Stimulated activated CD4-positive, alpha-beta T cell treated with anti-CD3 and anti-CD28 coated beads, TNF-alpha, amount 100 ng/mL, for 1 hour (primary cell): Measurements from ENCODE around the gene C15orf39.
"Not testable (repeated sequence)": the region's sequence is repeated elsewhere in the genome, so short reads cannot be mapped to it uniquely, and the experiment has no call there.

Experiments used
- DNase-seq, 3 donors: peaks; one replicate each; pipeline ENCODE4 v3.0.0-alpha.2; 2020; ENCODE audit warnings: low read depth in 3 of 3, low spot score in 1 of 3

Gene C15orf39

DNA sequence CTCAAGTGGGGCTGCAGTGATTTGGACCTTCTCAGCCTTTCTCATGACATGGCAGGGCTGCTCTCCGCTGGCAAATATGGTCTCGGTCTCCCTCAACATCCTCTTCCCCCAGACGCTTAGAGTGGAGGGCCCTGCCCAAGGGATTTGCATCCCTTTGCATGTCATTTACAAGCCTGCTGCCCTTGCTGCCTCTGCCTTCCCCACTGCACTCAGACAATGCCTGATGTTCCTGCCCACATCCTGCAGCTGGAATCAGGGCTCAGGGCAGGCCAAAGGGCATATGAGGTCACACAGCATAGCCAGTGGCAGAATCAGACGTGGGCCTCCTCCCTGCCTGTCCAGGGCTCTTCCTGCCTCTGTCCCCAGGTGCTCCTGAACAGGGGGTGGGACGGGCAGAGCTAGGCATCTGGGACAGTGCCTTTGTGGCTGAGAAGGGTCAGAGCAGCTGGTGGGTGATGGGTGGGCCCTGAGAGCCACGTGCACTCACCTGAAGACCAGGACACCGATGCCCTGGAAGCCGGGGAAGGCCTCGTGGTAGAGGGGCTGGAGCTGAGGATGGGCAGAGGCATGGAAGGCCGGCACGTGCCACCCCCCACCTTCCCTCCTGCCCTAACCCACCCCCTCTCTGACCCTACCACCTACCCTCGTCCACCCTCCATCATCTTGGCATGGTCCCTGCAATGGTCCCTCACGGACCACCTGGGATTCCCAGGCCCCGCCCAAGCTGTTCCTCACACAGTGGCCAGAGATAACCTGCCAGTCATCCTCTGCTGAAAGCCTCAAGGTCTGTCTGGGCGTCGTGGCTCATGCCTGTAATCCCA, 29.1 kb downstream of the C15orf39 start:
- no peak for DNase-seq

DNA sequence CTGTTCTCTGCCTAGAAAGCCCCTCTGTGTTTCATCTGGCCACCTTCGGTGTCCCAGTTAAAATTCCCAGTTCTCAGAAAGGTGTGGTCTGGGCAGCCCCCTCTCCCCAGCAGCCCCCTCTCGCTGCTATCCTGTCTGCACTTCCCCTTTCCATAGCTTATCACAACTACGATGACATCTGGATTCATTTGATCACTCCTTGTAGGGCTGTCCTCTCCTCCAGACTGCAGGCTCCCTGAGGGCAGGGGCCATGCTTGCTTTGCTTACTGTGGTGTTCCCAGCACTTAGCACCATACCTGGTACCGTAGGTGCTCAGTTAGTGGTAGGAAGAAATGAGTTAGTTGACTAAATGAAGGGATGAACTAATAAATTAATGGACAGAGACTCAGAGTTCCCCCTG, 30.2 kb downstream of the C15orf39 start:
- DNase-seq: no peak

DNA sequence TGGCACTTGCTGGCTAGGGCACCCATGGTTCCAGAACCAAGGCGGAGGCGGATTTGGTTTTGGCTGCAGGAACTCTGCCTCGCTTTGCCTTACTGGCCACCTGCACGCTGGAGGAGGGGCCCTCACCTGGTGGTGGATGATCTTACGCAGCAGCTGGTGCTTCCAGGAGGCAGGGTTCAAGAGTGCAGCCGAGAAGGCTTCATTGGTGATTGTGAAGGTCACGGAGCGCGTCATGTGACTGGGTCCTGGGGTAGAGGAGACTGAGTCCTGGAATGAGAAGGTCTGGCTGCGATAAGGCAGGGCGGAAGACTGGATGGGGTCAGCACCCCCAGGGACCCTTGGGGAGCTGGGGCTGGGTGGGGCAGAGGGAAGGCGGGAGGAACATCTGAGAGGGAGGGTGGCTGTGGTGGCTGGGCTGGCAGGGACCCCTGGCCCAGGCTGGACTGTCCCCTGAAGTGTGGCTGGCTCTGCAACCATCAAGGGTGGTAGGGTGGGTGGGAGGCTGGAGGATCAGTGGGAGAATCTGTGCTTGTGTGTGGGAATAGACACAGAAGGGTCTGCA, 30.7 kb downstream of the C15orf39 start:
- DNase-seq: no peak

DNA sequence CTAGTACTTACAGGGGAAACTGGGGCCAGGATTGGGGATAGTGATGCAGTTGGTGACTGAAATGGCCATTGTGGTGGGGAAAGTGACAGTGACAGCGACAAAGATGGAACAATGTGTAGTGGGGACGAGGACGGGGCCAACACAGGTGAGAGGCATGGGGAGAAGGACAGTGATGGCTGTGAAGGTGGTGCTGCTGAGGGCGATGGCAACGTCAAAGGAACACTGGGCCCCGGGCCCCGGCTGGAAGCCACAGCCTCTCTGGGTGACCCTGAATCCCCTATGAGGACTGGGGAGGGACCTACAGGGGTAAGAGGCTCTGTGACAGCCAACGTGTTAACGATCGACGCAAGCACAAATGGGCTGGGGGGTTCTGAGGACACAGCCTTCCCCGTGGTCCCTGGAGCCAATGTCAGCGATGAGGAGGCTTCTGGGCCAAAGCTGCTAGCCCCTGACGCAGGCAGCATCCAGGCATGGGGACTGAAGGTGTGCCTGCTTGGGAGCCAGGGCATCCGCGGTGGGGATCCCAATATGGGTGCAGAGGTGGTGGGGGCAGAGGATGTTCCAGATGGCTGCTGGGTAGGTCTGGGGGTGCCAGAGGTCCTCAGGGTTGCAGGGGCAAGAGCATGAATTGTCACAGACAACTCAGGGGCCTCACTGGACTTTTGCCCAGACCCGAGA, 31.3 kb downstream of the C15orf39 start:
- no peak for DNase-seq

DNA sequence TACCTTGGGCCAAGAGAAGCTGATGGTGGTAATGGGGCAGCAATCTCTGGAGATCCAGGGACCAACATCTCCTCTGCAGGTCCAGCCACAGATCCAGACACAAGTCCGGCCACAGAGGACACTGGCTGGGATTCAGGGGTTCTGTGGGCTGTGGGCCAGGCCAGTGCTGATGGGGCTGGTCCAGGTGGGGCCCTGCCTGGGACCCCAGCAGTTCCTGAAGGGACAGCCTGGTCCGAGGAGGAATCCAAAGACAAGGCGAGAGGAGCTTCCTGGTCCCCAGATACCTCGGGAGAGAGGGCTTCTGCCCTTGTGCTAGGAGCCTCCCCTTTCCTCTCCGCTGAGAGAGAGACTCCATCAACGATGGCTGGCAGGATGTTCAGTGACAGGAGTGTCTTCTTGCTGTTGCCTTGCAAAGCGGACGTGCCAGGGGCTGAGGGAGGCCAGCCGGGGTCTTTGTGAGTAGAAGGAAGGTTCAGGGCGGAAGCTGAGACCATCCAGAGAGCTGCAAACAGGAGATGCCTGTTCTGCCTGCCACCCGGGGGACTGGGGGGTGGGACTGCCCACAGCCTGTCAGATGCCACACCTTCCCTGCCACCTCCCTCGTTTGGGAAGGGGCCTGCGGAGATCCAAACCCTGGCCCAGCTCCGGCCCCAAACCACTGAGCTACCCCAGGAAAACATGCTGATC, 32.0 kb downstream of the C15orf39 start:
- no peak for DNase-seq

DNA sequence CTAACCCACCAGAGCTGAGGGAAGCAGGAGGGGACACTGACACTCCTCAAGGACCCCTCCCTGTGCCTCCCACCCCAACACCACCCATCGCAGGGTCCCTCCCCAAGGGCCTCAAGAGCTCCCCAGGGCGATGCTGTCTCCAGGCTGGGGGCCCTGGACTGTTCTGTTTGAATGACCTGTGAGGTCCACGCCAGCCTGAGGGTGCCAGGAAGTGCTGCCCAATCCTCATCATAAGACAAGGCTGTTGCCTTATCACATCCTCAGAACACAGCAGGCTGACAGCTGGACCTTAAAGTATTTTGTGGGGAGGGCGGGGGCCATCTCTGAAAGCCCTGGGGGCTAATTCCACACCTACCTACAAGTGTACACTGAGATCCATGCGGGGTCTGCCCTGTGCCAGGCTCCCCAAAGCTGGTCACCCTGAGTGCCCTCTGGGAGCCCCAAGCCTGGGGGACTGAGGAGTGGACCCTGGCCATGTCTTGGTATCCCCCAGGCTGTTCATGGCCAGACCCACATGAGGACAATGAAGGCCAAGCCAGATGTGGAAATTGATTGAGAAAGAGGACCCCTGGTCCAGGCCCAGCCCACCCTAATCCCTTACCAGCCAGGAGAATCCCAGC, 32.6 kb downstream of the C15orf39 start:
- no peak for DNase-seq

DNA sequence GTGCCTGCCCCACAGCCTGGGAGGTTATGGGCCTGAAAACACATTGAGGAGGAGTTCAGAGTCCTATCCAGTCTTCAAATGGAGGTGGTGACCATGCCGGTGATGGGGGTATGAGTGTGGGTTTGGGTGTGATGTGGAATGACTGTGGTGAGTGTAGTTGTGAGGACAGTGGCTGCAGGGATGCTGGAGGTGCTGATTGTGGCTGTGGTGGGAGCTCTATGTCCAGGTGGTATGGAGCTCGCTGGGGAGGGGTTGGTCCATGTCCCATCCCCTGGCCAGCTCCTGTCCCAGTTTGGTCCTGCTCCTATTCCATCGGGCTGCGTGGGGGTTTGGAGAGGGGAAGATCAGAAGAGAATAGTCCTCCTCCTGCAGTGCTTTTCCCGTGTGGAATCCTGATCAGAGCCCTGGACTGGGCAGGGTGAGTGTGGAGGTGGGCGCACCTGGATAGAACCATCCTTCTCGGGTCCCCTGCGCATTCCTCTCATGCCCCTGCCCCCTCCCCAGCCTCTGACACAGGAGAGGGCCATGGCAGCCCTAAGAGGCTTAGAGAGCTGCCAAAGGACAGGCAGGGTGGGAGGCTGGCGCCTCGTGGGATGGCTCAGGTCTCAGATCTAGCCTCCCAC, 33.5 kb downstream of the C15orf39 start:
- no peak for DNase-seq

DNA sequence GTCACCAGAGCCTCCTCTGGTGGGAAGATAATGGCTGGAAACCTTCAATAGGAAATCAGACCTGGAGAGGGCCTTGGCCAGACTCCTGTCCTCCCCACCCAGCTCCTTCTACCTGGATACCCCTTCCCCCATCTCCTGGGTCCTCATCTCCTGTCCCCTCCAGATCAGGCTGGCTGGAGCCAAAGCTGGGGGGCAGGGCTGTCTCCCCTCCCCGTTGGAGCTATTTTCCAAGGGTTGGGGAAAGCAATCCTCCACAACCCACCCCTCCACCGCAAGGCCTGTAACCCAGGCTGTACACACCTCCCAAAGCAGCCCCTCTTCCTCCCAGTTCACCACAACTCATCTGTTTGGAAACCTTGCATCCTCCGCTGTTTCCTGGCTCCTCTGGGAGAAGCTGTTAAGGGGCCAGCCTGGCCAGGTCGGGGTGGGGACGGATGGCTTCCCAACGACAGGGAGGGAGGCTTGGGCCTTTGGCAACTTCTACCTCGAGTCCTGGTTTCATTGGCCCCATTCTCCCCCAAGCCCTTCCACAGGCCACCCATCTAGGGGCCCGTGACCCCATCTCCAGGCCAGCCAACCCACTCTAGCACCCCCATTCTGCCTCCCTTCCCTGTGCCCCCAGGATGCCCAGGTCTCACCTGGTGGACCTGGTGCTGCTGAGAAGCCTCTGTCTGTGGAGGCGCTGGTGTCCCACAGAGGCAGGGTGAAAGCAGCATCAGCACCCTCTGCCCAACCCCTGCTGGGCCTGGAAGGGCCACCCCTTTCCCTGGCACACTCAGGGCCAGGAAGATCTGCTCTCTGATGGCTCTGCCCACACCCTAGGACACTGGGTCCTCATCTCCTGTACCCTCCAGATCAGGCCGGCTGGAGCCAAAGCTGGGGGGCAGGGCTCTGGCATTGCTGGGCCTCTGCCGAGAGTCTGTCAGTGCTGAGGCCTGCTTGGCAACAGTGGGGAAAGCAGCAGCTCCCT, 34.4 kb downstream of the C15orf39 start:
- no peak for DNase-seq

DNA sequence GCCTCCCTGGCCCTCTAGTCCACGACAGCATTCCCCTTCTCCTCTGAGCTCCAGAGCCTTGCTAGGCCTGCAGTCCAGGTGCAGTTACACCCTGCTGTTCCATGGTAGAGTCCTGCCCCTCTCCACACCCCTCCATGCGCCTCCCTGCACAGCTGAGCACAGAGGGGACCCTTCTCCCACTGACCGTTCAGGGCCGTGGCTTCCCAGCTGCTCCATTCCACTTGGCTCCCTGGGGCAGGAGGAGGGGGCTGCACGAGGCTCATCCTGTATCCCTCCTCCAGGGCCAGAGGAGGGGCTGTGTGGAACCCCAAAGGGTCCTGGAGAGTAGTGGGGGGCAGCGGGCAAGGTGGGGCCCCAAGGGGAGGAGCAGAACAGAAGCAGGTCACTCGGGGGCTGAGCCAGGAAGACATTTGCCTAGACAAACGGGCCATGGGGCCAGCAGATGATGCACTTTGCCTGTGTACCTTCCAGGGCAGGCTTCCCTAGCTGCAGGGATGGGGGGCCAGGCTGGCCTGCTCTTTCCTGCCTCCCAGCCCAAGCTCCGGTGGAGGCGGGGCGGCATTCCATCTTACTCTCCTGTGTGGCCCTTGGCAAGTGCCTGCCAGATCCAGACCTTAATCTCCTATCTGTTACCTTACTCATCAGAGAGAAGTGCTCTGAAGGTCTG, 35.8 kb downstream of the C15orf39 start:
- no peak for DNase-seq

DNA sequence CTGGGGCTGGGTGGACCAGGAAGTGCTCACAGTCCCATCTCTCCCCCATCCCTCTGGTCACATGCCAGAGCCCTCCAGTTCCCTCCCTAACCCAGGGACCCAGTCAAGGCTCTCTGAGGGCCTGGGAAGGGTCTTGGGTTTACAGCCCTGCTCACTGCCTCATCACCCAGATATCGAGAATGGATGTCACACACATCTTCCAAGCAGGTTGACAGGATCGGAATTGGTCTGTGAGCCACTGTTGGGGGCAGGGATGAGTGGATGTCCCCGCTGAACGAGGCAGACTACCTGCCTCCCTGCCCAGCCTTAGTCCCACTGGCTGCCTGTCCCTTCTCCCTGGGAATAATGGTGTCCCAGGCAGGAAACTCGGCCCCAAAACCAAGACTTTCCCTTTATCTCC, 36.5 kb downstream of the C15orf39 start:
- DNase-seq: no peak

DNA sequence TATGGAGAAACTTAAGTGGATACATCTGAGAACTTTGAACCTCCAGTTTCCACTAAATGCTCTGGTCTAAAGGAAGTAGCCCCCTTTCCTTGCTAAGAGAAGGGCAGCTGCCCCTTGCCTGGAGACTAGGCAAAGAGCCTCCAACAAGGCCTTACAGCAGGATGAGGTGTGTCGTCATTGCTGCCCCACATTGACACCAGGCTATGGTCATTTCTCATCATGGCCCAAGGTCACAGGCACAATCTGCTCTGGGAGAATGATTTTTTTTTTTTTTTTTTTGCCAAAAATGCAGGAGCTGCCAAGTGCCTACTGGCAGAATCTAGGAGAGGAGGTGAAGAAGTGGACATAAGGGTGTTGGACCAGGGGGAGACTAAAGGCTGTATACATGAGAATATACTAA, 44.1 kb downstream of the C15orf39 start:
- DNase-seq: not testable (repeated sequence)

DNA sequence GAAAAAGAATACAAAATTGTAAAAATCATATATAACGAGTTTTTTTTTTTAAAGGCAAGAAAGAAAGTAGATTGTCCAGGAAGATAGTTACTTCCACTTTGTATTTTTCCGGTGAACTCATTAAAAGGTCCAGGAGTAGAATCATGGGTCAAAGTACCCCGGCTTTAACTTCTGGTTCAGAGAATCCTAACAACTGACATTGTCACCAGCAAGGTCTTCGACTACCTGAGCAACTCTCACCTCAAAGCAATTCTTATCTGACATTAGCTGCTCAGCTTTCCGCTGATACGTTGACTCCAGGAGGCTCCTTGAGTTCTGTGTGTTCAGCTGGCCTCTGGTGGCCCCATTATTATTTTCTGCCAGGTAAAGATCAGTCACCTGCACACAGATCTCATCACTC, 47.3 kb downstream of the C15orf39 start:
- not testable (repeated sequence) for DNase-seq

DNA sequence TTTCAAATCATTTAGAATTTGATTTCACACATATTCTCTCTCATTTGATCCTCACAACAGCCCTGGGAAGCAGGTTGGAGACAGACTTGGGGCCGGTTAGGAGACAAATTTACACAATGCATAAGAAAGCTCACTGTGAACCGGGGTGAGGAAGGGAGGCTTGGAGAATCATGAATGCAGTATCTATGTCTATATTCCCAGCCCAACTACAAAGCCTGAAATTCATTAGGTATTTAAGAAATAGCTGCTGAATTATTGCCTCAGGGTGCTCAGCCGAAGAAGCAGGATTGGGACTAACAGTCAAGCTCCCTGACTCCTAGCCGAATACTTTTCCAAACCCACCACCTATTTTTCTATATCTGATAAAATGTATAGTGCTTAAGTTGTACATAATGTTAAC, 48.0 kb downstream of the C15orf39 start:
- DNase-seq: no peak

DNA sequence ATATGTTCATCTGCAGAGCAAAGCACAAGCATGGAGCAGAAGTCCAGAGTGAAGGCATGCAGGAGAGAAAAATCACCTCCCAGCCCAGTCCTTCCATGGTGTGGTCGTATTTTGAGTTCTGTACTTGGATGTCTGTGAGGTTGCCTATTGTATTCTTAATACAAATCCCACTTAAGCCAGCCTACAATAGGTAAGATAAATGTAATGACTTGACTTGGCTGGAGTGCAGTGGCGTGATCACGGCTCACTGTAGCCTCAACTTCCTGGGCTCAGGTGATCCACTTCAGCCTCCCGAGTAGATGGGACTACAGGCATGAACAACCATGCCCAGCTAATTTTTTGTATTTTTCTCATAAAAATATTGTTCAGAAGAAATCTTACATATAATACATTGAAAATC, 49.7 kb downstream of the C15orf39 start:
- DNase-seq: not testable (repeated sequence)

DNA sequence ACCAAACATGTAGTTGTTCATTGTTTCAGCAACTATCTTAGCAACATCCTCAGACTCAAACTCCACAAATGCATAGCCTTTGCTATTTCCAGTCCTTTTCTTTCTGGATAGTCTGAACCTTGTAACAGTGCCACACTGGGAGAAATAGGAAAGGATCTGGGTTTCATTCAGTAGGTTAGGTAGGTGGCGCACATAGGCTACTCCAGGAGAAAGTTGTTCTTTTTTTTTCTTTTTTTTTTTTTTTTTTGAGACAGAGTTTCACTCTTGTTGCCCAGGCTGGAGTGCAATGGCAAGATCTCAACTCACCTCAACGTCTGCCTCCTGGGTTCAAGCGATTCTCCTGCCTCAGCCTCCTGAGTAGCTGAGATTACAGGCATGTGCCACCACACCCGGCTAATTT, 50.6 kb downstream of the C15orf39 start:
- DNase-seq: not testable (repeated sequence)

DNA sequence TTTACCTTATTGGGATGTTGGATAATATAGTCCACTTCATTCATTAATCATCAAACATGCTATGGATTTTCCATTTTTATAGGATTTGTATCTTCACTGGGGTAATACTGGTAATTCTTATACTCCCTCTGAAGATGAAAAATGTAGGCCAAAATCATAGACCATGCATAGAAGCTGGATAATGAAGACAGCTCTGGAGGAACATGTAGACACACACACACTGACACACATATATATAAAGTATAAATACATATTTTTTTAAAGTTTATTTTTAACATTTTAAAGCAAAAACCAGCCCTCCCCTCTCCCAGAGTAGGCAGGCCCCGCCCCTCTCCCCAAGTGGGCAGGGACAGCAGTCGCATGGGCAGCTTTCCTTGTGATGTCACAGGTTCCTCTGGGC, 56.4 kb downstream of the C15orf39 start, which contains the start of gene GOLGA6C:
GOLGA6C (plus strand) TSS at position 301 of the 400 bp plus-strand sequence. CDS start 265 bp downstream, outside the sequence.
- not testable (repeated sequence) for DNase-seq

DNA sequence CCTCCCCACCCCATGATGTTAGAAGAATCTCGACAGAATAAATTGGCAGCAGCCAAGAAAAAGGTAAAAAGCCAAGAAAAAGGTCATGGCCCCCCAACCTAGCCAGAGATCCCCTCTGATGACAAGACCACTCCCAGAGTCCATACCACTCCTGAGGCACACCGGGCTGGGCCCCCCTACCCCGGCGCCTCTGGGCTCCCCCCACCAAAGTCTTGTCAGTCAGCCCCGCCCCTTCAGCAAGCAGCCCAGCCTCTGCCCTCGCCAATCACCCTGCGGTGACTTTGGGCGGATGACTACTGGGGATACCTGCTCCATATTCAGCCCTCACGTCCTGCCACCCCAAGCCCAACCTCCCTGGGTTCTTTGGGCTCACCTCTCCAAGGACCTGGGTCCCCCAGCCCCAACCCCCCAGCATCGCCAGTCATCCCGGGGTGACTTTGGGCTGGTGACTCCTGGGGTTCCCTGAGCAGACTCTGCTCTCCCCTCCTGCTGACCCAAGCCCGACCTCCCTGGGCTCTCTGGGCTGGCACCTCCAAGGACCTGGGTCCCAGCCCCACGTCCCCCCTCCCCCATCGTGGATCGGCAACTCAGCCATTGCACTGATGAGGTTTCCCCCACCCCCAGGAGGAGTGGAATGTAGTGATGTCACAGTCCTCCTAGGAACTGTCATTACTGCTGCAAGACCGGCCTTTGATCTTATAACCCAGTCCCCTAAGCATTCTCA, 57.1 kb downstream of the C15orf39 start:
- not testable (repeated sequence) for DNase-seq

DNA sequence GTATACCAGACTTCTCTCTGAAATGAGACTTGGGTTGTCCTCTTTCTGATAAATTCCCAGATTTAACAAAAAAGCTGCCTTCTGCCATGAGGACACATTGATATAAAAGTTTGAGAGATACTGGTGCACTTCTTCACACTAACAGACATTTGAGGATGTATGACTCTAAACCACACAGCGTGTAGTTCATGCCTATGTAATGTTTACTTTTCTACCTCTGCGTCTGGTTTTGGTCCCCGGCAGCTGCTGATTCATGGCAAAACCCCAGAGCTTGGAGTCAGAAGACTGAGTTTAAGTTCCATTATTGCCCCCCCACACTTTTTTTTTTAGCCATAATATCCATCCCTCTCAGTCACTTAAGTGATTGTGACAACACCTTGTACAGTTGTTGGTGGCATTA, 58.2 kb downstream of the C15orf39 start:
- DNase-seq: not testable (repeated sequence)
